Stimulated activated CD4-positive, alpha-beta T cell treated with anti-CD3 and anti-CD28 coated beads, Interleukin-15, amount 100 ng/mL, for 24 hours (primary cell): ENCODE results near the gene ZBTB7C.

Experiments used
- DNase-seq: peaks from one replicate; pipeline ENCODE4 v3.0.0-alpha.2; 2020

Gene ZBTB7C

GRCh38 chr18:48006415-48007175 lies 402.6 kb downstream of the ZBTB7C start:
- DNase-seq, result no peak

GRCh38 chr18:48004577-48004976 lies 404.6 kb downstream of the ZBTB7C start:
- DNase-seq, result no peak

DNA sequence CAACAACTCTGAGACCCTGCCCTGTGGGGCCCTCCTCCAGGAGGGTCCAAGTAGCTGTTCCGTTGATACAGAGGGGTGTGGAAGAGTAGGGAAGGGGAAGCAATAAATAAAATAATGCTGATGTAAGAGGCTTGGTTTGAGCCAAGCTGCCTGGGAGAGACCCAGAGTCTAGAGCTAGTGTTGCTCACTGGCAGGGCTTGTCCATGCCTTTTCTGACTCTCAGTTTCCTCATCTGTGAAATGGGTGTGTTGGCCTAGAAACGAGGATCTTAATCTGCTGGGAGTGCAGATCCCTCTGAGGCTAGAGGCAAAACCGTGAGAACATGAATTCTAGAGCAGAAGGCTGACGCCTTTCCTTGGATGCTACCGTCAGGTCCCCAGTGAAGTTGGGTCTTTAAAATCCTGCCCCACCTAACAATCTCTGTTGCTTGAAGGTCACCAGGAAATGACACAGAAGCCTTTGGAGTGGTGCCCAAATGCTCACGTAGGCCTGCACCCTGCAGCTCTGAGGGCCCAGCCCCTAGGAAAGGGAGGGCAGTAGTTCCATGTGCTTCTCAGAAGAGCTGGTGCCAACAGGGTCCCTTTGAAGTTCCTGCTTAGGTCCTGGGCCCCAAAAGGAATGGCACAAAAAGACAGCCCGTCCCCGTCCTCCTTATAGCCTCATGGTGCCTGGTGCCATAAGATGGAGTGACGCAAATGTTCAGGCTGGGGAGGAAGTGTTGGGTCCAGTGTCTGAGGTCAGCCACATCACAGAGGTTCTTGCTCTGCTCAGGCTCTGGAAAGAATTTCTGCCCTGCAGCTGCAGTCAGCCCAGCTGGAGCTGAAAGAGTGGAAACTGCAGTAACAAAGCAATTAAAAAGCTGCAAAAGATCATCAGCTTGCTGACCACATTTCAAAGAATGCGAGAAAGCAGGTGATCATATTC lies 405.5 kb downstream of the ZBTB7C start:
- no peak for DNase-seq

DNA sequence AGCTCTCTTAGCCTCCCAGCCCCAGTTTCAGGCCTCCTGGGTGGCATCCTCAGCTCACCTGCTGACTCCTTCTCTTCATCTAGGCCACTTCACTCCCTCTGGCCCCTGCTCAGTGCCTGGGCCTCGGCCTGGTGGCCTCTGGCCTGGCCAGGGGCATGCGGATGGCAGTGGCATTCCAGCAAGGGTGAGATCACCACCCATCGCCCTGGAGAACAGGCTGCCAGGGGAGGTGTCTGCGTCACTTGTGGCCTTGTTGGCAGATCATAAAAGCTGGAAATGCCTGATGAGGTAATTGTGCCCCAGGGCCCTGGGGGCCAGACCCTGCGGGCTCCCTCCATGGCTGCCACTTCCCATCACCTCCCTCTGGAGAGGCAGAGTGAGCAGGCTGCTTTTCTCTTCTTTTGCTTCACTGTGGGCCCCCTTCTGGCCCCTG lies 406.2 kb downstream of the ZBTB7C start:
- no peak for DNase-seq

GRCh38 chr18:48000701-48001100 lies 408.5 kb downstream of the ZBTB7C start:
- no peak for DNase-seq

GRCh38 chr18:47999801-48000248 lies 409.4 kb downstream of the ZBTB7C start:
- no peak for DNase-seq

DNA sequence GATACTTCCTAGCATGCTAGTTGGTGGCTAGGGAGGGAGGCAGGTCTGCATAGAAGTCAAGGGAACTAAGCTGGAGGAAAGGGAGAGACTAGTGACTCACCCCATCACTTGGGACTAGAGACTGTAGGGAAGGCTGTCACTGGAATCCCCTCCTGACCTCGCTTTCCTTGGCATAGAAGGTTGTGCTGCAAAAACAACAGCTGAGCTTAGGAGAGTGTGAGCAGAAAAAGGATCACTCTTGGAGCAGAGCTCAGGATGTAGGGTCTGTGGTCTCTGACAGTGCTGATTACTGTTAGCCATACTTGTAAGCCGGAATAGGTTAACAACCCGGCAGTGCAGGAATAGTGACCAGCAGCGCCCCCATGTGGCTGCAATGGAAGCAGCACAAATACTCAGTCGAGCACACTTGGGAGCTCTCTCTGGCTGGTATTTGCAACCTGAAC lies 411.8 kb downstream of the ZBTB7C start:
- peak; percentile 51 for DNase-seq

GRCh38 chr18:47996091-47996541 lies 413.1 kb downstream of the ZBTB7C start:
- DNase-seq, result no peak

GRCh38 chr18:47995654-47996053 lies 413.5 kb downstream of the ZBTB7C start:
- no peak for DNase-seq

GRCh38 chr18:47993409-47993808 lies 415.8 kb downstream of the ZBTB7C start:
- DNase-seq, result no peak

- no peak for DNase-seq
These were observed 416.2 kb downstream of the ZBTB7C start for GRCh38 chr18:47992976-47993375.

DNA sequence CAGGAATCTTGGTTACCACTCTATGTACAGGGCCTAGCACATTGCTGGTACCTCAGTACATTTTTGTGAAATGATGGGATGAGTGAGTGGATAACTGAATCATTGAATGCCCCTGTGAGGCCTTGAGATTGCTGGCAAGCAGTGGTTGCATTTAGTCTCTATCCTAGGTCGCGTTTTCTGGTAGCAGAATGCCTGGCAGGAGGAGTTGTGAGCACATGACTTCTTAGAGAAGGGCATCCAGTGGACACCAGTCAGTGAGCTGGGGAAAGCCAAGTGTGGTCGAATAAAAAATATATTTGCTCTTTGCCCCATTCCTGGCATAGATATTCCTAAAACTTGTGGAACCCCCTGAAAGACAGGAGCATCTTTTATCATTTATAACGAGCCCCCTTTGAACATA lies 416.9 kb downstream of the ZBTB7C start:
- no peak for DNase-seq

GRCh38 chr18:47990981-47991380 lies 418.2 kb downstream of the ZBTB7C start:
- no peak for DNase-seq

DNA sequence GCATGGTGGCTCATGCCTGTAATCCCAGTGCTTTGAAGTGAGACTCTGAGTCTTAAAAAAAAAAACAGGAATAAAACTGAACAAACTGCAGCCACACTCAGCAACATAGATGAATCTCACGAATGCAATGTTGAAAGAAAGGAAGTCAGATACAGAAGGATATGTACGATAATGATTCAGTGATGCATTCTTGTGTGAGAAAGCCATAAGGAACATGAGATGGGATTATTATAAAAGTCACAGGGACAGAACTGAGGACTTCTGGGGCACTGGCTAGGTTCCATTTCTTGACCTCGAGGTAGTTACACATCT lies 421.8 kb downstream of the ZBTB7C start:
- DNase-seq, result no peak

GRCh38 chr18:47986620-47987387 lies 422.4 kb downstream of the ZBTB7C start:
- no peak for DNase-seq

GRCh38 chr18:47985866-47986265 lies 423.3 kb downstream of the ZBTB7C start:
- no peak for DNase-seq

- DNase-seq, result no peak
These were observed 424.2 kb downstream of the ZBTB7C start for GRCh38 chr18:47984991-47985390.

GRCh38 chr18:47983946-47984345 lies 425.2 kb downstream of the ZBTB7C start:
- no peak for DNase-seq

- DNase-seq, result no peak
These were observed 426.1 kb downstream of the ZBTB7C start for GRCh38 chr18:47983055-47983454.

DNA sequence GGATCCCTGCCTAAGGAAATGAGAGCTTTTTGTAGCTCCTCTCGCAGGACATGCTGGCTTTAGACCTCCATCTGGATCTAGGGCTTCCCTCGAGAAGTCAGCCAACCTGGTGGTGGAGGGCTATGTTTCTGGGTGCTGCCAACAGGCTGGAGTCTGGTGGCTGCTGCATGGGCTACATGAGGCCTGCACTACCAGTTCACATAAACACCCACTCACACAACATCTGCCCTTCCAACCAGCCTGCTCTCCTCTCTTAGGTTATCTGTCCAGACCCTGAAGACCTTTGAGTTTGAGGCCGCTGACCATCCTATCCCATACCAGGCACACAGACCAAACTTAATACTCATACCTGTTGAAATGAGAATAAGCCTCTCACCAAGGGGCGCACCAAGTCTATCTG lies 427.4 kb downstream of the ZBTB7C start:
- no peak for DNase-seq

- DNase-seq, result no peak
These were observed 427.9 kb downstream of the ZBTB7C start for GRCh38 chr18:47981320-47981719.

GRCh38 chr18:47979611-47980200 lies 429.5 kb downstream of the ZBTB7C start:
- no peak for DNase-seq

- no peak for DNase-seq
These were observed 430.6 kb downstream of the ZBTB7C start for GRCh38 chr18:47978603-47979002.
